Measurements from ENCODE around the gene GAK. TPM values are rescaled to one million over a fixed set of nuclear protein-coding genes. Genes with fewer than 3 reads are reported as not detected.

GAK gene
- total RNA-seq, 8 experiments from 2014 or later = 26.1 to 94.0 (median 44.6) TPM

- H3K4me1 ChIP-seq (replicated peaks in 1 of 2) = no peaks in the 10 kb centered on the region
- no peak for ATAC-seq (replicated peaks in 6 of 8)
- in situ Hi-C loops (cut with MboI; ENCODE audit: low pct_unique_long_range_greater_than_20kb in 2 of 9, low sequenced_read_pairs in 9 of 9, unreplicated experiment in 9 of 9) = no loop called here
- no peak overlapping the region for H3K4me3 ChIP-seq
- no peak overlapping the region for H3K27ac ChIP-seq
- 80 to 100% (median 96%) methylated on average over 1 to 7 of the region's 13 CpGs; no CpG with 5 or more reads in 3 of the 10 experiments for WGBS, 10 experiments
These were observed 21.4 kb upstream of the GAK start for GRCh38 chr4:953574-953915.

- 100% methylated on average over 1 of the region's 28 CpGs; no CpG with 5 or more reads in 9 of the 10 experiments for WGBS, 10 experiments
- in situ Hi-C loops (cut with MboI; ENCODE audit: low pct_unique_long_range_greater_than_20kb in 2 of 9, low sequenced_read_pairs in 9 of 9, unreplicated experiment in 9 of 9) = no loop called here
- no peak overlapping the region for H3K27ac ChIP-seq
- H3K4me3 ChIP-seq = no peak overlapping the region
- no peak for ATAC-seq (replicated peaks in 6 of 8)
- no peaks in the 10 kb centered on the region for H3K4me1 ChIP-seq (replicated peaks in 1 of 2)
These were observed 20.9 kb upstream of the GAK start for GRCh38 chr4:952881-953573.

DNA sequence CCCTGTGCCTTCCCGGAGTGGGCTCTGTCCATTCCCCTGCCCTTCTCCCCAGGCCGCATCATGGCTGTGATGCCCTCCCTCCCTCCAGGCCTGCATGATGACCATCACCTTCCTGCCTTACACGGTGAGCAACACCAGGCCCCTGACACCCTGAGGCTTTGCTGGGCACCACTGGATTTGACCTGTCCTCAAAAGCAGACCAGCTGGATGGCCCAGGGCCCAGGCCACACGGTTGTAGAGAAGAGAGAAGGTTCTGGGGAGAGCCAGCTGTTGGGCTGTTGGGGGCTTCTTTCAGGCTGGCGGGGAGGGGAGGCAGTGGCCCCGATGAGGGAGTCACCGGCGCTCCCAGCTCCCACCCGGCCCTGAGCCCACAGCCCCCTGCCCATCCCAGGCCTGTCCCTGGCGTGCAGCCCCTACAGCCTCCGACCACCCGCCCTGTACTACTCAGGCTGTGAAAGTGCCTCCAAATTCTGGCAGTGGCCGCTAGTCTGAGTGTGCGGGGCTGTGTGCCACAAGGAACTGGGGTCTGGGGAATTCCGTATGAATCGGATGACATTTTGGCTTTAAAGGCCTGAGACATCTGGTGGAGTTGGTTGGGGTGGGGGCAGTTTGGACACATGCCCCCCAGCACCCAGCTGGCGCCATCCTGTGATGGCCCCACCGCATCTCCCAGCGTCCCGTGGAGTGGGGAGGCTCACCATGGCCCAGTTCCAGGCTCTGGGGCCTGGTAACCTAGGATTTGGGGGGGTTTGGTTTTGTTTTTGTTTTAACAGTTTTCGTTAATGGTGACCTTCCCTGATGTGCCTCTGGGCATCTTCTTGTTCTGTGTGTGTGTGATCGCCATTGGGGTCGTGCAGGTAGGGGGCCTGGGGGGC lies 19.7 kb upstream of the GAK start:
- WGBS, 10 experiments = 84 to 100% (median 87%) methylated on average over 1 to 6 of the region's 23 CpGs; no CpG with 5 or more reads in 6 of the 10 experiments
- no peak for ATAC-seq (replicated peaks in 6 of 8)
- Histone ChIP-seq H3K4me3 (no peak overlapping the region), H3K27ac (no peak overlapping the region), H3K4me1 (replicated peaks in 1 of 2) (no peaks in the 10 kb centered on the region)
- in situ Hi-C loops (cut with MboI; ENCODE audit: low pct_unique_long_range_greater_than_20kb in 2 of 9, low sequenced_read_pairs in 9 of 9, unreplicated experiment in 9 of 9) = no loop called here

DNA sequence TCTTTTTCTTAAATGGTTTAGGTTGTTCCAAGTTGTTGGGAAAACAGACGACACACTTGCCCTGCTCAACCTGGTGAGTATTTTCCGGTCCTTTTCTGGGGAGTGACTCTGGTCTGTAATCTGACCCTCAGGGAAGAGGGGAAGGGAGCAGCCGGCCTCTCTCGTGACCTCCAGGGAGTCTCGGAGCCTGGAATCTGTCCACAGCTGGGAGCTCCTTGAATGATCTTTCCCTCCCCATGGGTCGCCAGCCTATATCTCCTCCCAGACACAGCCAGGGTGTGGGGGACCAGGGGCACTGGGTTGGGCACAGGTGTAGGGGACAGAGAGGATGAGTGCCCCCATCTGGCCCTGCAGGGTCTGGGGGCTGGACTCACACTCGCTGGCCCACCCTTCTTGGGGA lies 19.1 kb upstream of the GAK start:
- H3K4me1 ChIP-seq (replicated peaks in 1 of 2) = no peaks in the 10 kb centered on the region
- no peak overlapping the region for H3K4me3 ChIP-seq
- H3K27ac ChIP-seq = no peak overlapping the region
- ATAC-seq (replicated peaks in 6 of 8) = no peak
- 18 to 83% (median 60%) methylated on average over 2 to 4 of the region's 7 CpGs; no CpG with 5 or more reads in 4 of the 10 experiments for WGBS, 10 experiments
- in situ Hi-C loops (cut with MboI; ENCODE audit: low pct_unique_long_range_greater_than_20kb in 2 of 9, low sequenced_read_pairs in 9 of 9, unreplicated experiment in 9 of 9) = no loop called here

DNA sequence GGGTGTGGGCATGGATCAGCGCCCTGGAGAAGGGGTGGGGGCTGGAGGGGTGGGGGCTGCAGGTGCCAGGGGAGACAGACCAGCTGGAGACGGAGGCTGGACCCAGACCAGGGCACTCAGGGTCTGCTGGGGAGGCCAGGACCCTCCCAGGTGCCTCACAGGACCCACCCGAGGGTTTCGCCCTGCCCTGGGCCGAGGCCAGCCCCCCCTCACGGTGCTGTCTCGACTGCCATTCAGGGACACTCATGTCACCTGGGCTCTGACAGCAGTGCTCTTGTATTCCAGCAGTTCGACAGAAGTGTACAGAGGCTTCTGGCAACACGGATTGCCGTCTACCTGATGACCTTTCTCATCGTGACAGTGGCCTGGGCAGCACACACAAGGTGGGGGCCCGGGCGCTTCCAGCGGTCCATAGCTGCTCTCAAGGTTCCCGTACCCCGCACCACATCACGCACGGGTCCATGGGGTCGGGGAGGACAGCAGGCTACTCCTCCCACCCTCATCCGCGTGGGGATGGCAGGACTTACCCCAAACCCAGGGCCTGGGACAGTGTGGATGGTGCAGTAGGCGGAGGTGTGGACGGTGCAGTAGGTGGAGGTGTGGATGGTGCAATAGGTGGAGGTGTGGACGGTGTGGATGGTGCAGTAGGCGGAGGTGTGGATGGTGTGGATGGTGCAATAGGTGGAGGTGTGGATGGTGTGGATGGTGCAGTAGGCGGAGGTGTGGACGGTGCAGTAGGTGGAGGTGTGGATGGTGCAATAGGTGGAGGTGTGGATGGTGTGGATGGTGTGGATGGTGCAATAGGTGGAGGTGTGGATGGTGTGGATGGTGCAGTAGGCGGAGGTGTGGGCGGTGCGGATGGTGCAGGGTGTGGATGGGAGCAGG lies 18.3 kb upstream of the GAK start:
- Histone ChIP-seq H3K4me1 (replicated peaks in 1 of 2) (no peaks in the 10 kb centered on the region), H3K4me3 (no peak overlapping the region), H3K27ac (no peak overlapping the region)
- in situ Hi-C loops (cut with MboI; ENCODE audit: low pct_unique_long_range_greater_than_20kb in 2 of 9, low sequenced_read_pairs in 9 of 9, unreplicated experiment in 9 of 9) = no loop called here
- ATAC-seq (replicated peaks in 6 of 8) = no peak
- WGBS, 10 experiments = 70 to 100% (median 96%) methylated on average over 1 to 8 of the region's 30 CpGs; no CpG with 5 or more reads in 1 of the 10 experiments

- Histone ChIP-seq H3K27ac (no peak overlapping the region), H3K4me3 (no peak overlapping the region), H3K4me1 (replicated peaks in 1 of 2) (no peaks in the 10 kb centered on the region)
- 76 to 85% (median 80%) methylated on average over 2 to 12 of the region's 20 CpGs; no CpG with 5 or more reads in 7 of the 10 experiments for WGBS, 10 experiments
- in situ Hi-C loops (cut with MboI; ENCODE audit: low pct_unique_long_range_greater_than_20kb in 2 of 9, low sequenced_read_pairs in 9 of 9, unreplicated experiment in 9 of 9) = no loop called here
- ATAC-seq (replicated peaks in 6 of 8) = no peak
These were observed 17.5 kb upstream of the GAK start for GRCh38 chr4:949656-950055.

- H3K27ac ChIP-seq = no peak overlapping the region
- no peak for ATAC-seq (replicated peaks in 6 of 8)
- WGBS, 10 experiments = 57 to 100% (median 60%) methylated on average over 1 to 7 of the region's 13 CpGs; no CpG with 5 or more reads in 7 of the 10 experiments
These were observed 16.8 kb upstream of the GAK start for GRCh38 chr4:948936-949300.

GRCh38 chr4:948101-948935 lies 16.2 kb upstream of the GAK start:
- Histone ChIP-seq H3K27ac (no peak overlapping the region), H3K4me3 (no peak overlapping the region), H3K4me1 (replicated peaks in 1 of 2) (no peaks in the 10 kb centered on the region)
- 30 to 100% (median 90%) methylated on average over 2 to 6 of the region's 33 CpGs; no CpG with 5 or more reads in 3 of the 10 experiments for WGBS, 10 experiments
- in situ Hi-C loops (cut with MboI; ENCODE audit: low pct_unique_long_range_greater_than_20kb in 2 of 9, low sequenced_read_pairs in 9 of 9, unreplicated experiment in 9 of 9) = no loop called here
- peak in 2 of 8 experiments; percentile 19 to 27 for ATAC-seq (replicated peaks in 6 of 8)

More at GRCh38 chr4:948936-949300, 16.8 kb upstream of the GAK start:
- in situ Hi-C loops (cut with MboI; ENCODE audit: low pct_unique_long_range_greater_than_20kb in 2 of 9, low sequenced_read_pairs in 9 of 9, unreplicated experiment in 9 of 9) = no loop called here
- Histone ChIP-seq H3K4me1 (replicated peaks in 1 of 2) (no peaks in the 10 kb centered on the region), H3K4me3 (no peak overlapping the region)

- no peak overlapping the region for H3K27ac ChIP-seq
- WGBS, 10 experiments = no CpG with 5 or more reads among the region's 19 CpGs
- ATAC-seq (replicated peaks in 6 of 8) = no peak
These were observed 15.4 kb upstream of the GAK start for GRCh38 chr4:947491-947971.

DNA sequence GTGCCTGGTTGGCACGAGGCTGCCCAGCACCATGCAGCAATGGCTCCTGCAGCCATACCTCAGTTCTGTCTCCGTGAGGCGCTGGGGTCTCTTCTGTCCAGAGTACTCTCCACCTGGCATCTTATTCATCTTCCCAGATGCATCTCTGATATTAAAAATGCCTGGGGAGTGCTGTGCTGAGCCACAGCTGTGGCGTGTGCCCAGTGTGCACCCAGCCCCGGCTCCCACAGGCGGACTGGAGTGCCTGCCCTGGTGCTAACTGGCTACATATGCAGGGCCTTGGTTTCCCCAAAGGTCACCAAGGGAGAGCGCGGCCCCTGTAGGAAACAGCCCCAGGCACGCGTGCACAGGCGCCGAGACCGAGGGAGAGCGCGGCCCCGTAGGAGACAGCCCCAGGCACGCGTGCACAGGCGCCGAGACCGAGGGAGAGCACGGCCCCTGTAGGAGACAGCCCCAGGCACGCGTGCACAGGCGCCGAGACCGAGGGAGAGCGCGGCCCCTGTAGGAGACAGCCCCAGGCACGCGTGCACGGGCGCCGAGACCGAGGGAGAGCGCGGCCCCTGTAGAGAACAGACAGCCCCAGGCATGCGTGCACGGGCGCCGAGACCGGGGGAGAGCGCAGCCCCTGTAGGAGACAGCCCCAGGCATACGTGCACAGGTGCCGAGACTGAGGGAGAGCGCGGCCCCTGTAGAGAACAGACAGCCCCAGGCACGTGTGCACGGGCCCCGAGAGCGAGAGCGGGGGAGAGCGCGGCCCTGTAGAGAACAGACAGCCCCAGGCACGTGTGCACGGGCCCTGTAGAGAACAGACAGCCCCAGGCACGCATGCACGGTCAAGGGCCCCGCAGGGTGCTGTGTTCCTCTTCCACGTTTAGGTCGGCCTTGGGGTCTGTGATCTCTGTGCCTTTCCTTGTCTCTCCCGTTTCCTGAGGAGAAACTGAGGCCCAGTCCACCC lies 14.7 kb upstream of the GAK start:
- in situ Hi-C loops (cut with MboI; ENCODE audit: low pct_unique_long_range_greater_than_20kb in 2 of 9, low sequenced_read_pairs in 9 of 9, unreplicated experiment in 9 of 9) = no loop called here
- ATAC-seq (replicated peaks in 6 of 8) = peak in 1 of 8 experiments; percentile 25
- WGBS, 10 experiments = 39 to 90% (median 80%) methylated on average over 1 to 10 of the region's 62 CpGs; no CpG with 5 or more reads in 3 of the 10 experiments
- no peaks in the 10 kb centered on the region for H3K4me1 ChIP-seq (replicated peaks in 1 of 2)
- no peak overlapping the region for H3K27ac ChIP-seq
- H3K4me3 ChIP-seq = no peak overlapping the region

More at GRCh38 chr4:947491-947971, 15.4 kb upstream of the GAK start:
- in situ Hi-C loops (cut with MboI; ENCODE audit: low pct_unique_long_range_greater_than_20kb in 2 of 9, low sequenced_read_pairs in 9 of 9, unreplicated experiment in 9 of 9) = no loop called here
- Histone ChIP-seq H3K4me3 (no peak overlapping the region), H3K4me1 (replicated peaks in 1 of 2) (no peaks in the 10 kb centered on the region)

DNA sequence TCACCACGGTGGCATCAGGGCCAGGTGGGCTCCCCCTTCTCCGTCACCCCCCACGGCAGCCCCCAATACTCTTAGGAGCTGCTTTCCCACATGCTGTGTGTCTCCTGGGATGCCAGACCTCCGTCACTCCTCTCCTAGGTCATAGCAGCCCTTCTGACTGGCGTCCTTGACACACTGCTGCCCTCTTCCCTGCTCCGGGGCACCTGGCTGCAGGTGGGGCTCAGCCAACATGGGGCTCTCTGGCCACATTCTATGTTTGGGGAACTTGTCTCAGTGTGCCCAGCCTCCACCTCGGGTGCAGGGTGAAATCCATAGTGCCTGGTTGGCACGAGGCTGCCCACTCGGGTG lies 14.0 kb upstream of the GAK start:
- H3K4me3 ChIP-seq = no peak overlapping the region
- no peak for ATAC-seq (replicated peaks in 6 of 8)
- no peaks in the 10 kb centered on the region for H3K4me1 ChIP-seq (replicated peaks in 1 of 2)
- WGBS, 10 experiments = 20 to 68% (median 60%) methylated on average over 2 to 6 of the region's 9 CpGs; no CpG with 5 or more reads in 6 of the 10 experiments
- no peak overlapping the region for H3K27ac ChIP-seq
- in situ Hi-C loops (cut with MboI; ENCODE audit: low pct_unique_long_range_greater_than_20kb in 2 of 9, low sequenced_read_pairs in 9 of 9, unreplicated experiment in 9 of 9) = no loop called here
